GM12874 (cell line): Measurements from ENCODE around the gene GNB3.

Source experiments
- TF ChIP-seq, protein P1 (sequence below): IDR thresholded peaks from 2 replicates; pipeline ENCODE4 v1.5.1; 2011; ENCODE audit warnings: low read depth, mild to moderate bottlenecking, control low read depth, low read length, moderate library complexity; ENCODE audit not compliant: insufficient read depth

Gene GNB3

DNA sequence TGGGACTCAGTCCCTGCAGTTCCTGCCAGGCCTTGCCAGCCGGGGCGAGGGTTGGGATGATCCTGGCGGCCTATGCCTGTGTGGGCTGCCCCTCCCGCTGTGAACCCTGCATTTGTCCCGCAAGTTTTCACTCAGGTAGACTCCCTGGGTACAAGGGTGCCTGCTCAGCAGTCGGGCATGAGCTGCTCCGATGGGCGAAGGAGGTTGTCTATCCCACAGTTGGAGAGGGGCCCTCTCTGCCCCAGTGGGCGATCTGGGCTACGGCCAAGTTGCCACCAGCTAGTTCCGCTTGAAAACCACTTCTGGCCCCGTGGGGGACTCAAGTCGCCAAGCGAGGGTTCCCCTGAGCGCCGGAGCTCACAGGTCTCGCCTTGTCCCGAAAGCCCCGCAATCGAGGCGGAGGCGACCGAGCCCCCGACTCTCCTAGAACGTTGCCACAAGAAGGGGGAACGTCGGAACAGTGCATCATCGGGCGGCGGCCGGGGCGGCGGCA is 26.2 kb downstream of the GNB3 start:
- TF ChIP-seq, protein P1, sequence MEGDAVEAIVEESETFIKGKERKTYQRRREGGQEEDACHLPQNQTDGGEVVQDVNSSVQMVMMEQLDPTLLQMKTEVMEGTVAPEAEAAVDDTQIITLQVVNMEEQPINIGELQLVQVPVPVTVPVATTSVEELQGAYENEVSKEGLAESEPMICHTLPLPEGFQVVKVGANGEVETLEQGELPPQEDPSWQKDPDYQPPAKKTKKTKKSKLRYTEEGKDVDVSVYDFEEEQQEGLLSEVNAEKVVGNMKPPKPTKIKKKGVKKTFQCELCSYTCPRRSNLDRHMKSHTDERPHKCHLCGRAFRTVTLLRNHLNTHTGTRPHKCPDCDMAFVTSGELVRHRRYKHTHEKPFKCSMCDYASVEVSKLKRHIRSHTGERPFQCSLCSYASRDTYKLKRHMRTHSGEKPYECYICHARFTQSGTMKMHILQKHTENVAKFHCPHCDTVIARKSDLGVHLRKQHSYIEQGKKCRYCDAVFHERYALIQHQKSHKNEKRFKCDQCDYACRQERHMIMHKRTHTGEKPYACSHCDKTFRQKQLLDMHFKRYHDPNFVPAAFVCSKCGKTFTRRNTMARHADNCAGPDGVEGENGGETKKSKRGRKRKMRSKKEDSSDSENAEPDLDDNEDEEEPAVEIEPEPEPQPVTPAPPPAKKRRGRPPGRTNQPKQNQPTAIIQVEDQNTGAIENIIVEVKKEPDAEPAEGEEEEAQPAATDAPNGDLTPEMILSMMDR = no peak

DNA sequence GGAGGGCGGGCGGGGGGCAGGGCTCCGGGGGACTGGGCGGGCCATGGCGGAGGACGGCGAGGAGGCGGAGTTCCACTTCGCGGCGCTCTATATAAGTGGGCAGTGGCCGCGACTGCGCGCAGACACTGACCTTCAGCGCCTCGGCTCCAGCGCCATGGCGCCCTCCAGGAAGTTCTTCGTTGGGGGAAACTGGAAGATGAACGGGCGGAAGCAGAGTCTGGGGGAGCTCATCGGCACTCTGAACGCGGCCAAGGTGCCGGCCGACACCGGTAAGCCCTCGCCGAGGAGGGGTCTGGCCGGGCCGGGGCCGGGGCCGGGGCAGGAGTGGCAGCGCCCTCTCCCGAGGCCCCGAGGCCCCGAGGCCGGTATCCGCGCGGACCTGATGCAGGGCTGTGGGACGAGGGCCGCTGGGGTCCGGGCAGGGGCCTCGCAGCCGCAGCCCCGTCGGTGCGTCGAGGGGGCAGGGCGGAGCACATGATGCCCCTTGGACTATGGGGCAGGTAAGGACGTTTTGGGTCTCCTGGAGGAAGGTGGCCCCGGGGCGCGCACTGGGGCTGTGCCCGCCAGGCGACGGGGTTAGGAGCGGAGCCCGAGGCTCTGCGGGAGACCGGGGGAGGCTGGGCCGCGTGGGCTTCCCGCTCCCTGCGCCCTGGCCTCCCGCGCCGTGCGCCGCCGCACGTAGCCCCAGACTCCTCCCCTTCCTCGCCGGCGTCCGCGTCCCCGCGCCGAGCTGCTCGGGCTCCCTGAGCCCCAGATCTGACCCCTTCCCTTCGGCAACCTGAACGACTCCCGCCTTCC is 26.9 kb downstream of the GNB3 start, which contains the start of gene TPI1:
TPI1 (plus strand) TSS at position 119 of the 798 bp plus-strand sequence; CDS start at position 155, 36 bp downstream.
- TF ChIP-seq, protein P1 = no peak

DNA sequence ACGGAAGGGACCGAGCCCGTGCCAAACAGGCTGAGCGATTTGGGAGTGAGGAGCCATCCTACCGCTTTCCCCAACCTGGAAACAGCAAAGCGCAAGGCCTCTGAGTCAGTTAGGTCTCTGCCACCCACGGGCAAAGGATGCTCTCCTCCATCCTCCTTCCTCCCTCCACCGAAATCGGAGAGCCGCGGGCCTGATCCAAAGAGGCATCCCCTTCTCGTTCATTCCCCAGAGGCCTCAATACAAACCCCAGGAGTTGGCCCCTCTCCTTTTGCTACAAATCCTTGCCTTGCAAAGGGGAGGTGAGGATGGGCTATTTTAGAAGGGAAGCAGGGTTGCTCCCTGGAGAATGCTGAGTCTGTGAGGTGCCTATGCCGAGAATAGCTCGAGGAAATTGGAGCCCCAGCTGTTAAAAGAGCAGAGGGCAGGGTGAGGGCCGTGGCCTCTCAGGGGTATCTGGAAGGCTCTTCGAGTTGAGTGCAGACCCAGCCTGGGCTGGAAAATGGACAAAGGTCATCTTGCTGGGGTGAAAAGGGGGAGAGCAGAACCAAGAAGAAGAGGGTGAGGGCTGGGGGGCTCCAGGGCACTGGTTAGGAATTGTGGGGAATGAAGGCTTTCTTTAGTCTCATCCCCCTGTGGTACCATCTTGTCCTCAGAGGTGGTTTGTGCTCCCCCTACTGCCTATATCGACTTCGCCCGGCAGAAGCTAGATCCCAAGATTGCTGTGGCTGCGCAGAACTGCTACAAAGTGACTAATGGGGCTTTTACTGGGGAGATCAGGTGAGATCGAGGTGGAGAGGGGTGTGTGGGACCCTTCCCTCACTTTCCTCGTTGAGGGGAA is 27.7 kb downstream of the GNB3 start:
- TF ChIP-seq, protein P1 = no peak

DNA sequence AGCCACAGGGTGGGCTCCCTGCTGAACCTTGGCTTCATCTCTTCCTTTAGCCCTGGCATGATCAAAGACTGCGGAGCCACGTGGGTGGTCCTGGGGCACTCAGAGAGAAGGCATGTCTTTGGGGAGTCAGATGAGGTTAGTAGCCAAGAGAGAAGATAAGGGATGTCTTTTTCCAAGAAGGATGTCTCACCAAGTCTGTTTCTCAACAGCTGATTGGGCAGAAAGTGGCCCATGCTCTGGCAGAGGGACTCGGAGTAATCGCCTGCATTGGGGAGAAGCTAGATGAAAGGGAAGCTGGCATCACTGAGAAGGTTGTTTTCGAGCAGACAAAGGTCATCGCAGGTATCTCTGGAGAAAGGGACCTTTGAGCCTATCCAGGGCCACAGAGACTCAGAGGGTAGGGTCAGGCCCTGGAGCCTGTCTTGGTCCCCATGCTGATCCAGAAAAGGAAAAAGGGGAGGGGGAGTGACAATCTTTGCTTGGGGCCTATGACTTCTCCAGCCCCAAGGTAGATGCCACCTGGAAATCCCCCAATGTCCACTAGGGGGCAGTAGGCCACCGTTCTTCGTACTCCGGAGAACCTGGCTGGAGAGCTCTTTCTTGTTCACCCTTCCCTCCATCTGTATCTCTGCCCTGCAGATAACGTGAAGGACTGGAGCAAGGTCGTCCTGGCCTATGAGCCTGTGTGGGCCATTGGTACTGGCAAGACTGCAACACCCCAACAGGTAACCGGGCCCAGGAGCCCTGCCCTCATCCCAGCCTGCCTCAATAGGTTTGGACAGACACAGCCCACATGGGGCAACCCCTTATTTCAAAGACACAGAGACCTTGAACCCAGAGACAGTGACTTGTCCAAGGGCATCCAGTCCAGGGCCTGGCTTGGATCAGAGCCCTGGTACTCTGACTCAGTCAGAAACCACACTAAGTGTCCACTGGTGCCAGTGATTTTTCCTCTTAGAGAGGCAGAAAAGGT is 28.6 kb downstream of the GNB3 start:
- TF ChIP-seq, protein P1 = peak; percentile 90

DNA sequence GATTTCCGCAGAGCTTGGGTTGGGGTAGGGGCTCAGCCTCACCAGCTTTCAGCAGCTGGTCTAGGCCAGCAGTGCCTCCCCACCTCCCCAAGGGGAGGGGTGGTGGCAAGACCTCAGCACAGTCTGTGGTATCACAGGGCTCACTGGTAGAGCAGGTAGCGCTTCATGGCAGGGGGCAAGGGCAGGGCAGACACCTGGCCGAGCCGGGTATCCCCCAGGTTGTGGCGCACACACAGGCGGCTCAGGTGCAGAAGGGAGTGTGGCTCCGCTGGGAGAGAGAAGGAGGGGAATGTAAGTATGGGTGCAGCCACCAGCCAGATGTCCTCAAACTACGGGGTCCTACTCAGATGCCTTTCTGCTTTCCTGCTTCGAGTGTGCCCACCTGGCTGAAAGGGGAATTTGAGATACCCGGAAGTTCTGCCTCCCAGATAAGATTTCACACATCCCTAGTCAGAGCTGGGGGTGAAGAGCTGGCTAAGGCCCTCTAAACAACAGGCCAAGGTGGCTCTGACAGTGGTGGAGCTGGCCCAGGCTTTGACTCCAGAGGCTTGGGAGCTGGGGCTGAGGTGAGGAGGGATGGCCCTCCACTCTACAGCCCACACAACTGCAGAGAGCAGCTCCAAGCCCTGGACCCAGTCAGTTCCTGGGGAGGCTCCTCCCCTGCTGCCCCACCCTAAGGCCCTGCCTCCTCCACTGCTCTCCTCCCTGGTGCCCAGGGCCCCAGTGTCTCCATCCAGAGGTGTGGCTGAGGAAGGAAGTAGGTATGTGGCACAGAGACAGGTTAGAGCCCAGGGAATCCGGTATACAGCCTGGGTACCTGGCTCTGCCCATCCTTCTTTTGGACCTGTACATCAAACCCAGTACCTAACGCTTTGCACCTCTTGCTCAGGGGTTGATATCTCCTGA is 30.6 kb downstream of the GNB3 start:
- TF ChIP-seq, protein P1 = no peak

DNA sequence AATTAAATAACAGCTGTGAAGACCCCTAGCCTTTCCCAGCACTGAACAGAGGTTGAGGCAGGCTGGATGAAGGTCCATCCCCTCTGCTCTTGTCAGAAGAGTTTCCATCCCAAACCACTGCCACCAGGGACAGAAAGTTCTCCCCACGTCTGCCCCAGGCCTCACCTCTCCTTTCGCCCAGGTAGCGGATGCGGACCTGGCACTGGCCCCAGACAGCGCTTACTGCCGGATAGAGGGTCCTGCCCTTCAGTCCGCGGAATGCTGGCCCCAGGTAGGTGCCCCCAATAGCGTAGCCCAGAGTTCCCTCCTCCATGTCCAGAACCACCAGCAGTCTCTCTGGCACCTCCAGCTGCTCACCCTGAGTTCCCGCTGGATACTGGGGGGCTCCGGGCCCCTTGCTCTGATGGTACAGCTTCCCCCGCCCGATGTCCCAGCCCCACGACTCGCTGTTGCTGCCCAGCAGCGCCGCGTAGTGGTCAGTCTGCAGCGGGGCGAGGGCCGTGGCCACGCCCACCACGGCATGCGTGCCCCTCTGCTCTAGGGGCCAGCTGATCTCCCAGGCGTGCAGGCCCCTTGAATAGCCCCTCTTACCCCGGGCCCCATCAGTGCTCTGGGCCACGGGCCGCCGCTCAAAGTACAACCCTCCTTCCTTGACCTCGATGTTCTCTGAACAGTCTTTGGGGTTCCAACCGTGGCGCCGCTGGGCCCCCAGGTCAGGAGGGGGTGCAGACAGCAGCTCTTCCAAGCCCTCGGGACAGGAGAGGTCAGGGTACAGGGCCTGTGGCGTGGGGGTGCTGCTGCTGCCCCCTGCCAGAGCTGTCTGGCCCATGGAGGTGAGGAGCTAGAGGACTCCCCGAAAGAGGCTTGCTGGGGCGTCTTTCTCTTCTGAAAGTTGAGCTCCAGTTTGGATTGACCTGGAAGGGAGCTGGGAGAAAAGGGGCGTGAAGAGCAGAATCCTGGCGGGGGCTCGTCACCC is 31.6 kb downstream of the GNB3 start:
- TF ChIP-seq, protein P1 = peak; percentile 99
